Suprapubic skin (tissue), 4 donors: Measurements from ENCODE around the gene SEPTIN11. TPM values are rescaled to one million over a fixed set of nuclear protein-coding genes. Genes with fewer than 3 reads are reported as not detected.

Experiments
- DNase-seq, 2 donors: peaks; one replicate each; pipeline ENCODE4 v3.0.0-alpha.2; 2019; ENCODE audit warnings: low spot score in 2 of 2
- H3K27ac ChIP-seq: fragments of 200-600 bp; sonication (generic); one replicate; pipeline ENCODE4 v1.5.1; 2019
- H3K27me3 ChIP-seq: fragments of 200-600 bp; sonication (generic); one replicate; pipeline ENCODE4 v1.5.1; 2019
- H3K36me3 ChIP-seq: fragments of 200-600 bp; sonication (generic); one replicate; pipeline ENCODE4 v1.5.1; 2019
- H3K4me1 ChIP-seq: fragments of 200-600 bp; sonication (generic); one replicate; pipeline ENCODE4 v1.5.1; 2019
- H3K4me3 ChIP-seq: fragments of 200-600 bp; sonication (generic); one replicate; pipeline ENCODE4 v1.5.1; 2019; ENCODE audit warnings: mild to moderate bottlenecking
- H3K9me3 ChIP-seq: fragments of 200-600 bp; sonication (generic); one replicate; pipeline ENCODE4 v1.5.1; 2019
- CTCF ChIP-seq, 2 donors: fragments of 200-600 bp in 1 of 2; fragments of 450-650 bp in 1 of 2; sonication (generic) in 1 of 2; IDR thresholded peaks; one replicate each; pipeline ENCODE4 v1.5.1; 2016 to 2019; ENCODE audit warnings: antibody characterized with exemption in 2 of 2, mild to moderate bottlenecking in 1 of 2, moderate library complexity in 1 of 2
- EP300 ChIP-seq: sonication (generic); formaldehyde crosslinking; IDR thresholded peaks from one replicate; pipeline ENCODE4 v1.6.1; 2017; ENCODE audit warnings: antibody characterized with exemption
- POLR2A ChIP-seq, 2 donors: fragments of 450-650 bp; IDR thresholded peaks; one replicate each; pipeline ENCODE4 v1.6.1; 2017; ENCODE audit warnings: antibody characterized with exemption in 2 of 2, mild to moderate bottlenecking in 2 of 2, moderate library complexity in 2 of 2
- POLR2AphosphoS5 ChIP-seq, 3 donors: sonication (generic); formaldehyde crosslinking; IDR thresholded peaks; one replicate each; pipeline ENCODE4 v1.6.1; 2017; ENCODE audit warnings: antibody characterized with exemption in 3 of 3
- WGBS: methylation state at CpG from one replicate; pipeline ENCODE4 v1.1.5; 2018; 5-methylcytosine and 5-hydroxymethylcytosine counted together
- total RNA-seq, 4 donors: library from RNA; depleted of rRNA; stranded (reverse); fragments of >200 nt; gene quantifications; one replicate each; pipeline ENCODE4 v1.1.0, GENCODE V29; 2016

The SEPTIN11 gene
- total RNA-seq, 4 donors from 2014 or later = 18.6 to 41.6 (median 25.1) TPM

DNA sequence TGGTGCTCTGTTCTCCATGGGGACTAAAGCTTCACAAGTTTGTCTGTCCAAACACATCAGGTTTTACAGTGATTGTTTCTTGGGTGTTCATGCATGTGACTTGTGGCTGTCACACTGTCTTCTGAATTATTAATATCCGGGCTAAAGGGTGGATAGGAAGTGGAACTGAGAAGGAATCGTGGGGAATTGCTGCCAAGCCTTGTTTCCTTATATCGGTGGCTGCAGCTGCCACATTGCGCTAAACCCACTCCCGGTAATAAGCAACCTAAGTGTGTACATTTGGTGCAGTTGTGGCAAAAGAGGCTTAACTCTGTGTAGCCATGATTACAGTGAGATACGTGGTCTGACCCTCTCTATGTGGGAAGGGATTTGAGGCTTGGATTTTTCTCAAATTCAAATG, 30.7 kb downstream of the SEPTIN11 start:
- no peaks in the 10 kb centered on the region for H3K9me3 ChIP-seq
- TF ChIP-seq EP300 (no peak), POLR2A (IDR thresholded peaks at IDR 0.05) (no peak), POLR2AphosphoS5 (IDR thresholded peaks at IDR 0.05) (no peak), CTCF (IDR thresholded peaks at IDR 0.05) (no peak)
- no peak overlapping the region for H3K27ac ChIP-seq
- H3K4me3 ChIP-seq = no peak overlapping the region
- H3K27me3 ChIP-seq = no peaks in the 10 kb centered on the region
- peaks cover 31% of the 10 kb centered on the region for H3K4me1 ChIP-seq
- DNase-seq = no peak
- WGBS = 80% methylated on average over 6 of the region's 6 CpGs
- H3K36me3 ChIP-seq = no peaks in the 10 kb centered on the region

GRCh38 chr4:76981644-76982043, 32.1 kb downstream of the SEPTIN11 start:
- H3K4me1 ChIP-seq = peaks cover 44% of the 10 kb centered on the region
- no peaks in the 10 kb centered on the region for H3K36me3 ChIP-seq
- no peaks in the 10 kb centered on the region for H3K27me3 ChIP-seq
- WGBS = 73% methylated on average over 3 of the region's 3 CpGs
- H3K27ac ChIP-seq = no peak overlapping the region
- H3K4me3 ChIP-seq = no peak overlapping the region
- TF ChIP-seq POLR2AphosphoS5 (IDR thresholded peaks at IDR 0.05) (no peak), POLR2A (IDR thresholded peaks at IDR 0.05) (no peak), CTCF (IDR thresholded peaks at IDR 0.05) (no peak), EP300 (no peak)
- no peaks in the 10 kb centered on the region for H3K9me3 ChIP-seq
- no peak for DNase-seq

DNA sequence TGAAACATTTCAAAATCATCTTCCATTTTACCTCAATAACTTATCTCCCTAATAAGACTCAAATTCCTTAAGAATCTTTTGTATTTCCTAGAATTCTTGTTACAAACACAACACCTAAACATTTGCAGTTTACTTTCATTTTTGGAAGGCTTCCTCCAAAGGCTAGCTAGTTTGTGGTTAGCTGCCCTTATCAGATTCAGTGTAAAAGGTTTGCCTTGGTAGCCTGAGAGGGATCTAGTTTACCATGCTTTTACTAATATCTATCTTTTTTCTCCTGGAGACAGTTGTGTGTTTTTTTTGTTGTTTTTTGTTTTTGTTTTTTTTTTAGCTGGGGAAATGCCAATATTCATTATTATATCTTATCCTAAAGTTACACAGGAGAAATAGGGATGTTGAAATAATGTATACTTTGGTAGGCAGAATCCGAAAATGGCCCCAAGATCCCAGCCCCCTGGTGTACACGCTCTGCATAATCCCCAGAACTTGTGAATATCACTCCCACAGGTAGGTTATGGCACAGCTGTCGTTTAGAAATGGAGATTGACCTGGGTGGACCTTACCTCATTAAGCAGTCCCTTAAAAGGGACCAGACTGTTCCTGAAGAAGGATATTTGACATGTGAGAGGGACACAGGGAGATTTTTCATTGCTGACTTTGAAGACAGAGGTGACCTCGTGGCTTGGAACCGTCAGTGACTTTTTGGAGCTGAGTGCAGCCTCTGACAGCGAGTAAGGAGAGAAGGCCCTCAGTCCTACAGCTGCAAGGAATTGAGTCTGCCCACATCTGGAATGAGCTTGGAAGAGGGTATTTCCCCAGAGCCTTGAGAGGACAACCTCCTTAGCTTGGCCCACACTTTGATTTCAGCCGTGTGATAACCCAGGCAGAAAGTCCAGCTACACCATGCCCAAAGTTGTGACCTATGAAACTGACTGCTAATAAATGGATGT, 33.4 kb downstream of the SEPTIN11 start:
- H3K36me3 ChIP-seq = no peaks in the 10 kb centered on the region
- 75% methylated on average over 7 of the region's 7 CpGs for WGBS
- H3K4me1 ChIP-seq = peaks cover 44% of the 10 kb centered on the region

DNA sequence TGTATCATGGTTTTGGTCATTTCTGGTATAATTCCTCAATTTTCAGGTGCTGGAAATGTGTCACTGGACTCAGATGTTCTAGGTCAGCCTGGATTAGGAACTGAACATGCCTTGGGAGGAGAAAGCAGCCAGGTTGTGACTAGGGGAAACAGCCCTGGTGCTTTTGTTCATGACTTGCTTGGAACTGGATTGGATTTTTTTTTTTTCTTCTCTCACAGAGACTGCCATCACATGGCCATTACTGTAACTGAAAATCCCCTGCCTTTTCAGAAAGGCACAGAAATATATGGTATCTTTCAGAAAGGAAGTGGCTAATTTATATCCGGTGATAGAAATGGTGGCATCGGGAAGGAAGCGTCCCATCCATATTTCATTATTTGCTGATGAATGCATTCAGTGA, 34.6 kb downstream of the SEPTIN11 start:
- no peak for TF ChIP-seq POLR2A (IDR thresholded peaks at IDR 0.05)
- peak in 1 of 3 donors; percentile 16 for TF ChIP-seq POLR2AphosphoS5 (IDR thresholded peaks at IDR 0.05)
- no peak for TF ChIP-seq EP300
- TF ChIP-seq CTCF (IDR thresholded peaks at IDR 0.05) = peak in 1 of 2 donors; percentile 20
- peak overlapping the region; percentile 79 for H3K27ac ChIP-seq
- H3K27me3 ChIP-seq = no peaks in the 10 kb centered on the region
- H3K4me3 ChIP-seq = no peak overlapping the region
- H3K4me1 ChIP-seq = peaks cover 44% of the 10 kb centered on the region
- no peaks in the 10 kb centered on the region for H3K9me3 ChIP-seq
- WGBS = 49% methylated on average over 3 of the region's 3 CpGs
- H3K36me3 ChIP-seq = no peaks in the 10 kb centered on the region
- no peak for DNase-seq

More for the DNA sequence above, 33.4 kb downstream of the SEPTIN11 start:
- DNase-seq = no peak
- H3K27ac ChIP-seq = peak overlapping the region; percentile 79
- TF ChIP-seq EP300 (no peak), POLR2AphosphoS5 (IDR thresholded peaks at IDR 0.05) (no peak), POLR2A (IDR thresholded peaks at IDR 0.05) (no peak), CTCF (IDR thresholded peaks at IDR 0.05) (no peak)
- H3K9me3 ChIP-seq = no peaks in the 10 kb centered on the region
- H3K4me3 ChIP-seq = no peak overlapping the region
- H3K27me3 ChIP-seq = no peaks in the 10 kb centered on the region

GRCh38 chr4:76984788-76985211, 35.2 kb downstream of the SEPTIN11 start:
- peak overlapping the region; percentile 82 for H3K27ac ChIP-seq
- no peaks in the 10 kb centered on the region for H3K36me3 ChIP-seq
- DNase-seq = peak; percentile 83 to 87
- peaks cover 44% of the 10 kb centered on the region for H3K4me1 ChIP-seq
- WGBS = 57% methylated on average over 7 of the region's 7 CpGs
- H3K4me3 ChIP-seq = no peak overlapping the region
- no peaks in the 10 kb centered on the region for H3K9me3 ChIP-seq
- no peak for TF ChIP-seq EP300
- peak in 2 of 3 donors; percentile 84 to 87 for TF ChIP-seq POLR2AphosphoS5 (IDR thresholded peaks at IDR 0.05)
- TF ChIP-seq POLR2A (IDR thresholded peaks at IDR 0.05) = no peak
- TF ChIP-seq CTCF (IDR thresholded peaks at IDR 0.05) = no peak
- H3K27me3 ChIP-seq = no peaks in the 10 kb centered on the region
